Neural progenitor cell (in vitro differentiated cells): ENCODE results near the gene YWHAB. TPM values are rescaled to one million over a fixed set of nuclear protein-coding genes. Genes with fewer than 3 reads are reported as not detected.

ENCODE experiments used
- DNase-seq: peaks from one replicate; pipeline ENCODE4 v3.0.0-alpha.2; 2016; ENCODE audit warnings: low spot score
- H2AFZ ChIP-seq: fragments of 200-600 bp; sonication (generic); replicated peaks from 2 replicates; pipeline ENCODE4 v1.6.1; 2016; ENCODE audit warnings: antibody characterized with exemption
- H3F3A ChIP-seq: fragments of 200-600 bp; sonication (generic); 2 replicates; pipeline ENCODE4 v1.6.1; 2016; ENCODE audit warnings: antibody characterized with exemption, low read depth
- H3K27ac ChIP-seq: fragments of 200-600 bp; sonication (generic); 2 replicates; pipeline ENCODE4 v1.5.1; 2016; ENCODE audit warnings: mild to moderate bottlenecking
- H3K27me3 ChIP-seq: fragments of 200-600 bp; sonication (generic); 2 replicates; pipeline ENCODE4 v1.6.1; 2016; ENCODE audit warnings: mild to moderate bottlenecking, moderate library complexity
- H3K36me3 ChIP-seq: fragments of 200-600 bp; sonication (generic); 2 replicates; pipeline ENCODE4 v1.5.1; 2016
- H3K4me1 ChIP-seq: fragments of 200-600 bp; sonication (generic); 2 replicates; pipeline ENCODE4 v1.6.1; 2016; ENCODE audit warnings: mixed run types
- H3K4me2 ChIP-seq: fragments of 200-600 bp; sonication (generic); 2 replicates; pipeline ENCODE4 v1.6.1; 2016
- H3K4me3 ChIP-seq: fragments of 200-600 bp; sonication (generic); 2 replicates; pipeline ENCODE4 v1.5.1; 2016
- H3K79me2 ChIP-seq: fragments of 200-600 bp; sonication (generic); 2 replicates; pipeline ENCODE4 v1.6.1; 2016; ENCODE audit warnings: low read depth
- H3K9ac ChIP-seq: fragments of 200-600 bp; sonication (generic); 2 replicates; pipeline ENCODE4 v1.6.1; 2016
- H3K9me3 ChIP-seq: fragments of 200-600 bp; sonication (generic); 2 replicates; pipeline ENCODE4 v1.5.1; 2016; ENCODE audit warnings: low read depth
- H4K20me1 ChIP-seq: fragments of 200-600 bp; sonication (generic); 2 replicates; pipeline ENCODE4 v1.6.1; 2016; ENCODE audit warnings: low read depth
- H3K27ac Mint-ChIP-seq: 3 replicates; pipeline ENCODE4 v1.8.0; 2021; ENCODE audit warnings: mixed read lengths
- H3K27me3 Mint-ChIP-seq: 2 replicates; pipeline ENCODE4 v1.8.0; 2022; ENCODE audit warnings: low read depth, mild to moderate bottlenecking, inconsistent platforms, moderate library complexity, mixed read lengths; ENCODE audit not compliant: insufficient read depth
- H3K36me3 Mint-ChIP-seq: 3 replicates; pipeline ENCODE4 v1.8.0; 2021; ENCODE audit warnings: mixed read lengths
- H3K4me1 Mint-ChIP-seq: 3 replicates; pipeline ENCODE4 v1.8.0; 2021; ENCODE audit warnings: mixed read lengths
- H3K4me3 Mint-ChIP-seq: 3 replicates; pipeline ENCODE4 v1.8.0; 2021; ENCODE audit warnings: mild to moderate bottlenecking, moderate library complexity, mixed read lengths
- H3K9me3 Mint-ChIP-seq: 3 replicates; pipeline ENCODE4 v1.8.0; 2020; ENCODE audit warnings: mixed read lengths
- EZH2 ChIP-seq: fragments of 200-600 bp; sonication (generic); IDR thresholded peaks from 2 replicates; pipeline ENCODE4 v1.6.1; 2017; ENCODE audit warnings: antibody characterized with exemption, mild to moderate bottlenecking, moderate library complexity
- EZH2phosphoT487 ChIP-seq: fragments of 200-600 bp; sonication (generic); IDR thresholded peaks from 2 replicates; pipeline ENCODE4 v1.6.1; 2017; ENCODE audit warnings: antibody characterized with exemption
- total RNA-seq: library from RNA; depleted of rRNA; stranded (reverse); fragments of >200 nt; gene quantifications from 2 replicates; pipeline ENCODE4 v1.2.3, GENCODE V29; 2015; ENCODE audit warnings: low replicate concordance
- TF ChIP-seq, protein P1 (sequence below): fragments of 200-600 bp; sonication (generic); IDR thresholded peaks from 2 replicates; pipeline ENCODE4 v1.5.1; 2017; ENCODE audit warnings: antibody characterized with exemption, mild to moderate bottlenecking

The YWHAB gene
- total RNA-seq, 1 donor from 2014 or later = 107 TPM

DNA sequence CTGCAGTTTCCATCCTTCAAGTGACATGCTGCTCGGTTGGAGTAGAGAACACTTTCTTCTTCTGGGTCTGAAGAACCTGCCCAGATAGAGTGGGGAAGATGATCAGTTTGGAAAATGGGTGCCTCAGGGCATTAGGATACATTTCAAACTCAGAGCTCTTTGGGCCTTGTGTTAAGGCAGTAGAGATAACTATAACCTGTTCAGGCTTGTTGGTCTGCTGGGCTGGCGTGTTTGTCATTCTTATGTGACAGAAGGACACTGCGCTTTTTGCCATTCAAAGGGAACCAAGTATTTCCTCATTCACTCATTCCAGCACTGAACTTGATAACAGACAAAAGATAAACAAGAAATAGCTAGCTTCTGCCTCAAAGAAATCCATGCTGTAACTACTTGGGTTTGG lies 70.9 kb downstream of the YWHAB start:
- H3K9me3 Mint-ChIP-seq = no peaks in the 10 kb centered on the region
- no peak overlapping the region for H3K4me3 Mint-ChIP-seq
- no peaks in the 10 kb centered on the region for H3K36me3 ChIP-seq
- no peak overlapping the region for H3K27ac Mint-ChIP-seq
- peaks cover 2% of the 10 kb centered on the region for H3F3A ChIP-seq
- peaks cover 27% of the 10 kb centered on the region for H3K4me1 Mint-ChIP-seq
- H3K4me3 ChIP-seq = no peak overlapping the region
- H3K9ac ChIP-seq = no peak overlapping the region
- H2AFZ ChIP-seq = no peak overlapping the region
- no peak for DNase-seq
- TF ChIP-seq, protein P1, sequence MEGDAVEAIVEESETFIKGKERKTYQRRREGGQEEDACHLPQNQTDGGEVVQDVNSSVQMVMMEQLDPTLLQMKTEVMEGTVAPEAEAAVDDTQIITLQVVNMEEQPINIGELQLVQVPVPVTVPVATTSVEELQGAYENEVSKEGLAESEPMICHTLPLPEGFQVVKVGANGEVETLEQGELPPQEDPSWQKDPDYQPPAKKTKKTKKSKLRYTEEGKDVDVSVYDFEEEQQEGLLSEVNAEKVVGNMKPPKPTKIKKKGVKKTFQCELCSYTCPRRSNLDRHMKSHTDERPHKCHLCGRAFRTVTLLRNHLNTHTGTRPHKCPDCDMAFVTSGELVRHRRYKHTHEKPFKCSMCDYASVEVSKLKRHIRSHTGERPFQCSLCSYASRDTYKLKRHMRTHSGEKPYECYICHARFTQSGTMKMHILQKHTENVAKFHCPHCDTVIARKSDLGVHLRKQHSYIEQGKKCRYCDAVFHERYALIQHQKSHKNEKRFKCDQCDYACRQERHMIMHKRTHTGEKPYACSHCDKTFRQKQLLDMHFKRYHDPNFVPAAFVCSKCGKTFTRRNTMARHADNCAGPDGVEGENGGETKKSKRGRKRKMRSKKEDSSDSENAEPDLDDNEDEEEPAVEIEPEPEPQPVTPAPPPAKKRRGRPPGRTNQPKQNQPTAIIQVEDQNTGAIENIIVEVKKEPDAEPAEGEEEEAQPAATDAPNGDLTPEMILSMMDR = no peak
- TF ChIP-seq EZH2phosphoT487 = no peak
- no peak for TF ChIP-seq EZH2
- H3K27ac ChIP-seq = no peak overlapping the region
- H3K9me3 ChIP-seq = no peaks in the 10 kb centered on the region
- H3K79me2 ChIP-seq = peaks cover 31% of the 10 kb centered on the region
- H3K4me2 ChIP-seq = no peak overlapping the region
- H3K4me1 ChIP-seq = peaks cover 16% of the 10 kb centered on the region
- peaks cover 30% of the 10 kb centered on the region for H3K36me3 Mint-ChIP-seq
- H3K27me3 Mint-ChIP-seq = no peaks in the 10 kb centered on the region
- peaks cover 14% of the 10 kb centered on the region for H4K20me1 ChIP-seq
- no peaks in the 10 kb centered on the region for H3K27me3 ChIP-seq

Other genes starting within 250 kb of the YWHAB start
- 29.7 and 52.5 TPM in 2 replicates for gene ADA, start 234.0 kb upstream of the YWHAB start, total RNA-seq
- gene CCN5, start 170.3 kb upstream of the YWHAB start, total RNA-seq = not detected in 2 replicates
- gene KCNK15, start 139.8 kb upstream of the YWHAB start, total RNA-seq = 0.21 TPM in 1 of 2 replicates, not detected in the other
- gene RIMS4, start 75.2 kb upstream of the YWHAB start, total RNA-seq = 5.3 and 7.8 TPM in 2 replicates
- 45.3 and 56.3 TPM in 2 replicates for gene PABPC1L, start 24.4 kb downstream of the YWHAB start, total RNA-seq
- gene TOMM34, start 74.7 kb downstream of the YWHAB start, total RNA-seq = 27.3 and 51.8 TPM in 2 replicates
- 32.7 and 46.1 TPM in 2 replicates for gene STK4, start 80.8 kb downstream of the YWHAB start, total RNA-seq
- gene KCNS1, start 215.4 kb downstream of the YWHAB start, total RNA-seq = 0.03 TPM in 1 of 2 replicates, not detected in the other
- gene WFDC5, start 229.5 kb downstream of the YWHAB start, total RNA-seq = not detected in 2 replicates
- gene WFDC12, start 238.8 kb downstream of the YWHAB start, total RNA-seq = not detected in 2 replicates